Stimulated activated CD4-positive, alpha-beta T cell treated with anti-CD3 and anti-CD28 coated beads, TNF-alpha, amount 100 ng/mL, for 24 hours (primary cell): Measurements from ENCODE around the gene YPEL2.
A peak's percentile ranks its signal among the peaks of the same experiment; 100 is the strongest.

Experiments
- DNase-seq, 3 experiments: peaks; one replicate each; pipeline ENCODE4 v3.0.0-alpha.2; 2020; ENCODE audit warnings: low read depth in 3 of 3

Gene YPEL2

DNA sequence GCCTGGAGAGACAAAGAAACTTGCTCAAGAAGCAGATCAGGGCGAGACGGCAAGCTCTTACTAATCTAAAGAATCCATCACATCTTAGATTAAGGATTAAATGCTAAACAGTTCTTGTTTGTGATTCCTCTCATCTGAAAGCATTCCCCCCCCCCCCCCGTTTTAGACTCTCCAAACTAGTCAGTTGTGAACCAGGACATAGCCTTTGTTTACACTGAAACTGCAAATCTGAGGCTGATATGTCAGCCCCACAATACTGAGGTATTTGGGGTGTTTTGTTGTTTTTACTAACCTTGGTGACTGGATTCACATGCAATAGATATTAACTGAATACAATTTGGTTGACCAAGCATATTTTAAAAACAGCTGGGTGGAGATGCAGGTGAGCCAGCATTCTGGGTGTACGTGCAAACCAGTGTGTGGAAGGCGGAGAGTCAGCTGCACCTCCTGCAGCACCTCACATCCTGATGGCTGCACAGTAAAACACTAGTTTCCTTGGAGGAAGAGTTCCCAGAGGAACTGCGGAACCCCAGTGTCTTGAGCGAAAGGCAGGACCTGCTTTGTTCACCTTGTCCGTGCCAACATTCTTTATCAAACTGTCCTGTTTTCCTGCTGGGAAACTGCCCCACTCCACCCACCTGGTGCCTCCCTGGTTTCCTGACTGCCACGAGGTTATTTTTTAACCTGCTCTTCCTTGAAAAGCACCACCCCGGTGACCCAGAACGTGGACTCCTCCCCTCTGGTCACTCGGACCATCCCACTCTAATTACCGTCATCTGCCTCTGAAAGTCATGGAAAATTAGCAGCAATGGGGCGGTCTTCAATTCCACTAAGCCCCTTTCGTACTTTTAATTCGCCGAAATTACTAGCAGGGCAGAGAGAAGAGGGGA, 1.2 kb upstream of the YPEL2 start:
- DNase-seq = no peak

GRCh38 chr17:59331929-59332748, 684 bp downstream of the YPEL2 start:
- DNase-seq = peak in 1 of 3 experiments; percentile 19

GRCh38 chr17:59332749-59333377, 1.4 kb downstream of the YPEL2 start:
- DNase-seq = no peak

GRCh38 chr17:59333836-59334235, 2.4 kb downstream of the YPEL2 start:
- no peak for DNase-seq

DNA sequence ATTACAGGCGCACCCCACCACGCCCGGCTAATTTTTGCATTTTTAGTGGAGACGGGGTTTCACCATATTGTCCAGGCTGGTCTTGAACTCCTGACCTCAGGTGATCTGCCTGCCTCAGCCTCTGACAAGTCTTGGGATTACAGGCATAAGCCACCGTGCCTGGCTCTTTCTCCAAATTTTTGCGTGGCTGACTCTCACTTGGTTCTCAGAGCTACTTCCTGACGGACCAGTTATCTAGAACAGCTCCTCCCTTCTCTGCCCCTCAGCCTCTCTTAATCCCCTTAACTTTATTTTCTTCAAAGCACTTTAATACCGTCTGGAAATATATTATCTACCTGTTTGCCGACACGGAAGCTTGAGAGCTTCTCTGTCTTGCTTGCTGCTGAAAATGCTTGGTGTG, 4.2 kb downstream of the YPEL2 start:
- no peak for DNase-seq

DNA sequence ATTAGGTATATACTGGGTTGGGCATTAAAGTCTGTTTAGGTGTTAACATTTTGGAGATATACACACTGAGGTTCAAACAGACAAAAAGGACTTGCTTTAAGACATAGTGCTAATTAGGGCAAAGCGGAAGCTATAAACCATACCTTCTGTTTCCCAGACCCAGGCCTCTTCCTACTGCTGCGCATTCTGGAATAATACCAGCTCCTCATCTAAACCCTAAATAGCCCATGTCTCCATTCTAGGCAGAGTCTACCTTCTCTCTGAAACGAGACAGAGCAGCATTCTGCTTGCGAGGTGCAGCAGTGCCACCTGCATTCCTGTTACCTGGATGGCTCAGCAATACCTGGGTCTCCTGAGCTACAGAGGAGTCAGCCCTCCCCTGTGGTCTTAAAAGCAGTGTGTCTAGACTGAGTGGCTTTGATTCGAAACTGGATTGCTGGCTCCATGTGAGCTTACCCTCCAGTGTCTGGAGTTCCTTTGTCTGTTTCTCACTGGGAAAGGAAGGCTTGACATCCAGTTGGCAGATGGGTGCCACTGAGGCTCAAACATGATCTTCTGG, 6.4 kb downstream of the YPEL2 start:
- no peak for DNase-seq

GRCh38 chr17:59338498-59338897, 7.0 kb downstream of the YPEL2 start:
- DNase-seq = no peak

- DNase-seq = no peak
Measured at GRCh38 chr17:59341922-59342321, 10.5 kb downstream of the YPEL2 start.

GRCh38 chr17:59342681-59343131, 11.3 kb downstream of the YPEL2 start:
- no peak for DNase-seq

- no peak for DNase-seq
Measured at GRCh38 chr17:59345476-59345875, 14.0 kb downstream of the YPEL2 start.

DNA sequence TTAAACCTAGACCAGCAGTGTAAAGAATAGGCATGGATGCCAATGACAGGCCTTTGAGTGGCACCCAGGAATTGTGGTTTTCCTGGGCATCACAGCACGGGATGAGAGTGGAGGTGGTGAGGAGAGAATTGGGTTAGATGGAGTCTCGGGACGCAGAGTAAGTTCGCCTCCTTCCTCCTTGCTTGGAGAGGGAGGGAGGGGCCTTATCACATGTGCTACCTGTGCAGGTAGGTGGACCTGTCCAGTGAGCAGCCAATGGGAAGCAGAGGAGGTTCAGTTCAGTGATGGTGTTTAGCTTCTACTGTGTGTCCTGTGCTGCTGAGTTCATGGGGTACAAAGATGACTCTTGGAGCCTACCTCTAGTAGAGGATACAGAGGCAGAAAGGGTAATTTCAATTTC, 14.9 kb downstream of the YPEL2 start:
- no peak for DNase-seq

- DNase-seq = no peak
Measured at GRCh38 chr17:59346876-59347407, 15.5 kb downstream of the YPEL2 start.

DNA sequence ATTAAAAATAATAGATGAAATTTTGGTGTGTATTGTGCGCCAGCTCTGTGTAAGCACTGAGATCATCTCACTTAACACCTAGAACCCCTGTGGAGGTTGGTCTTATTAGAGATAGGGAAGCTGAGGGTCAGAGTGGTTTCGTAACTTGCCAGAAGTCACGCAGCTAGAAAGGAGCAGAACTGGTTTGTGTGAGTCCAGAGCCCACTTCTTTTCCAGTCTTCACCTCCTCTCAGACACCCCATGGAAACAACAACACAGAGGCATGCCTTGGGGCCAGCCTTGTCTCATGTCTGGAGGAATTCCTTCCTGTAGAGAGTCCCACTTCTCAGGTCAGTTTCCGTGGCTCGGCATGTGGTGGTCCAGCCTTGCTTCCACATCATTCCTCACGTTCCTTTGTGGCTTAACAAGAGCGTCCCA, 16.5 kb downstream of the YPEL2 start:
- DNase-seq = no peak

DNA sequence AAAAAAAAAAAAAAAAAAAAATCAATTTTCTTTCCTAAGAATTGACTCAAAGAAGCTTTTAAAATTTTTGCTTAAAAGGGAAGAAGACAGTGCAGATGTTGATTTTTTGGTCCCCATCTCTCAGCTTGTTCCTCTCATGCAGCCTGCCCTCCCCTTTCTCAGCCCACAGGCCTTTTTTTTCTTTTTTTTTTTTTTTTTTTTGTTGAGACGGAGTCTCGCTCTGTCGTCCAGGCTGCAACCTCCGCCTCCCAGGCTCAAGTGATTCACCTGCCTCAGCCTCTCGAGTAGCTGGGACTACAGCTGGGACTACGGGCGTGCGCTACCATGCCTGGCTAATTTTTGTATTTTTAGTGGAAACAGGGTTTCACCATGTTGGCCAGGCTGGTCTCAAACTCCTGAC, 17.7 kb downstream of the YPEL2 start:
- no peak for DNase-seq

DNA sequence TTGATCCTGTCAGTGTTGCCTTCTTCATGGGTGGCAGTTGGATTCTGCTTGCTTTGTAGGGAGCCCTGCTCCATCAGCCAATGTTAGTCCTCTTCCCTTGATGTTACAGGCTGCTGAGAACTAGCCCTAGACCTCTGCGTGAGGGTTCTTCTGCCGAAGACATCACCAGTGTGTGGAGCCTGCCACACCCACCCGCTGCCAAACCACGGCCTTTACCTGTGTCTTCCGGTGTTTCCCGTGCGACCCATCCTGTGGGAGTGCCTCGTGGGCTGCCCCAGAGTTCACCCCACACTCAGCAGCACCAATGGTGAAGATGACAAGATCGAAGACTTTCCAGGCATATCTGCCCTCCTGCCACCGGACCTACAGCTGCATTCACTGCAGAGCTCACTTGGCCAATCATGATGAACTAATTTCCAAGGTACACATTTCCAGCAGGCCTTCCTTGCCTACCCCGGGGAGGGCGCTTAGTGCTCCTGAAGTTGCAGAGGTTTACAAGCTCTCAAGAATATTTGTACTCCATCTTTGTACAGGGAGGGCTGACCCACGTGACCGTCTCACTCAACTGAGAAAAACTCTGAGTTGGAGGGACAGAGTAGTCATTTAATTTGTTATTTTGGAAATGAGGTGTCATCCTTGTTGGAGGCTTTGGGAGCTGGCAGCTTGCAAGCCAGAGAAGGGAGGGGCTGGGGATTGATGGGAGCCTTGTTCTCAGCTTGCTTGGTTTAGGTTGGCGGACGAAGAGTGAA, 21.8 kb downstream of the YPEL2 start:
- DNase-seq = no peak

DNA sequence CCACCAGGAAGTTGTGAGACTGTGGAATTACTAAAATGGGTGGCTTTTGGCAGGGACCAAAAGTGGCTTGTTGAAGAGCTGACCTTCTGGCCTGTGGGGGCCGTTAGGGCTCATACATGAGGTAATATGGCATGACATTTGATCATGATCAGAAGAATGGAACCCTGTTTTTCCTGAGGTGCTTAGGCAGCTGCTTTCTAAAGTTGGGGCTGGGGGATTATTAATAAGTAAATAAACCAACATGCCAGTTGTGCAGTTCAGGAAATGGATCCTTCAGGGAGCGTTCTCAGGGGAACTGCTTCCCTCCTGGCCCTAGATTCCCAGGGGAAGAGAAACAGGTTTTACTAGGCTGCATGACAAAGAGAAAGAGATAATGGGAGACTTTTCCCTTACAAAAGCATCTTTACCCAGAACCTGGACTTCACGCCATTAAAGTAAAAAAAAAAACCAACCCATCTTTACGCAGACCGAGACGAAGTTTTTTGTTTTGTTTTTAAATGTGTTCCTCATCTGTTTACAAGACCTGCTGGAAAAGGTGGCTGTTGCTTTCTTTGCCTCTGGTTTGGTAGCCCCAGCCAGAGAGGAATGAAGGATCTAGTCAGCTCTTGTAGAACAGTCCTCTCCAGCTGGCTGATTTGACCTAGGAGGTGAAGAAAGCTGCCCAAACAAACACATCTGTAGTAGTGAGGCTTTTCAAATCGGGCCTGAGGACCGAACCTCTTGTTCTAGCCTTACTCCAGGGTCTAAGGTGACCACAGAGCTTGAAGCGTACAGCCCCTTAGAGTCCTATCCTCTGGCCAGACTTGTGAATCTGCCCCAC, 22.7 kb downstream of the YPEL2 start:
- DNase-seq = no peak

DNA sequence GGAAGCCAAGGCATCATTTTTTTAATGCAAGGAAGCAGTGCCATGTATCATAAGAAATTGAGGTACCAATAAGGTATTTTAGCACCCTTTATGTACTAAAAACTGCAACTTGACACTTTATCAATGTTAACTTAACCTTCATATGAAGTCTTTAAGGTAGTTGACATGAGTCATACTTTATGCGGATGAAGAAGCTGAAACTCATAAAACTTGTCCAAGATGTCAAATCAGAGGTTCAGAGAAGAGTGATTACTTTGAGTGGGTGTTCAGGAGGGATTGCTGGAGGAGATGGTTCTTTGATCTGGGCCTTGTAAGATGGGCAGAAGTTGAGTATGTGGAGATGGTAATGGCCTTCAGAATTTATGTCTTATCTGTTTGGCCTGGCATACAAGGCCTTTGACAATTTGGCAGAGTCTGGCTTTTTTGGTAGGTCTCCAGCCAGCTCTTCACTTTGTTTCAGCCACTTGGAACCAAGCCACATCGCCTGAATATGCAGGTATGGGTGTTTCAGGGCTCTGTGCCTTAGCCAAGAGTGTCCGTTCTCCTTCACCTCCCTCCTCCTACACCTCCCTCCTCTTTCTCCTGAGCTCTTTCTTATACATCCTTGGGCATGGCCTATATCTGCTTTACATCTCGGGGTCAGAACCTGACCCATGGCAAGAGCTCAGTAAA, 23.7 kb downstream of the YPEL2 start:
- no peak for DNase-seq

DNA sequence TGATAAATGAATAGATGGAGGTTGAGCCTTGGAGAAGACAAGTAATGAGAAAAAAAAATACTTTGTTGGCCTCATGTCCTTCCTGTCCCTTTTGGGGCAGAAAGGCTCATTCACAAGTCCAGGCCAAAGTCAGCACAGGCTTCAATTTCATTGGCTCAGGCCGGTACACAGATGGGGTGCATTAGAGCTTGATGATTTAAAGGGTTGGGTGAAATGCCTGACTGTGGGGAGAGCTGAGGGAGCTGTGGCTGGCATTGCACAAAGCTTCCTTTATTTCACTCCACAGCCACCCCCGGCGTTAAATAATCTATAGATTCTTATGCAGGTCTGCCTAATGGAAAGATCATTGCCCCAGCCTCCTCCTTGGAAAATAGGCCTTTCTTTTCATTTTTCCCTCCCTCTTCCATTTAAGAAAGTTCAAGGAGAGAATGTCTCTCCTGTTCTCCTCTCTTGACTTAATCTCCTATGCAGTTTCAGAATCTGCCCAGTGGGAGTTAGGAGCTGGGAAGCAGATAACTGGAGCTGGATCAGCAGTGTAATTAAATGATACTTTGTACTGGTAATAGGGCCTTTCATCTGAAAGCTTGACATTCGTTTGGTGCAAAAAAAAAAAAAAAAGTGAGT, 24.4 kb downstream of the YPEL2 start:
- no peak for DNase-seq
